ENCODE data around the gene SLC39A6.

Gene SLC39A6

GRCh38 chr18:36064027-36064808, 64.9 kb downstream of the SLC39A6 start:
- no peak for DNase-seq (ENCODE audit: low read depth, low spot score)

- DNase-seq (ENCODE audit: low read depth, low spot score): no peak
These were observed 70.5 kb downstream of the SLC39A6 start for GRCh38 chr18:36058674-36059073.

All from smooth muscle cell of the brain vasculature (primary cell).